ENCODE measurements around the gene KLRF1.

KLRF1 gene

DNA sequence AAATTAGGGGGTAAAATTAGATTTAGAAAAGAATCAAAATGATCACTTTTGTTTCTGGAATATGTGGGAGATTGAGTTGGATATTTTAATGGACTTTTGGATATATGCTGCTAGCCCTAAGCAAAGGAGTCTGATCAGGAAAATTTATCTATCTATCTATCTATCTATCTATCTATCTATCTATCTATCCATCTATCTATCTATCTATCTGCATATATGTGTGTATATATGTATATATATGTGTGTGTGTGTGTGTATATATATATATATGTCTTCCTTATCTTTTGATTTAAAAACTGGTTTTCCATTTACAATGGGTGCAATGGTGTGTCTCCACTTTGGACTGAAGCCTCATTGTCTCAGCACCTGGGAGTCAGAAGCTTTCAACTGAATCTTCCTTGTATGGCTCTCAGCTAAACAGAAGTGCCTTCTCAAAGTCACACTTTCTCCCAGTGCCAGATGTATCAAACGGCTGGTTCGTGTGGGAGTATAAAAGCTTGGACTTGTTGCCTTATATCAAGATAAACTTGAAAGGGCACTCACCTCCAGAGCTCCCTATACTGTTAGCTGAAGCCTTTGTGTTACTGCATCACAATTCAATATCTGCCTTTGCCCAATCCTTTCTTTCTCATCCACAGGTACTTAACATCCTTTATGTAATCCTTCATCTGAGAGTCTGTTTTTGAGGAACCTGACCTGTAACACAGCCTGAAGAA, 34.9 kb upstream of the KLRF1 start:
- Histone ChIP-seq H3K4me3 (no peak overlapping the region), H3K9me3 (ENCODE audit: low read depth, low read length) (peaks cover 3% of the 10 kb centered on the region; the same call in 1 of the 2 replicates)
- no peak for DNase-seq (ENCODE audit: low read depth, low spot score)

DNA sequence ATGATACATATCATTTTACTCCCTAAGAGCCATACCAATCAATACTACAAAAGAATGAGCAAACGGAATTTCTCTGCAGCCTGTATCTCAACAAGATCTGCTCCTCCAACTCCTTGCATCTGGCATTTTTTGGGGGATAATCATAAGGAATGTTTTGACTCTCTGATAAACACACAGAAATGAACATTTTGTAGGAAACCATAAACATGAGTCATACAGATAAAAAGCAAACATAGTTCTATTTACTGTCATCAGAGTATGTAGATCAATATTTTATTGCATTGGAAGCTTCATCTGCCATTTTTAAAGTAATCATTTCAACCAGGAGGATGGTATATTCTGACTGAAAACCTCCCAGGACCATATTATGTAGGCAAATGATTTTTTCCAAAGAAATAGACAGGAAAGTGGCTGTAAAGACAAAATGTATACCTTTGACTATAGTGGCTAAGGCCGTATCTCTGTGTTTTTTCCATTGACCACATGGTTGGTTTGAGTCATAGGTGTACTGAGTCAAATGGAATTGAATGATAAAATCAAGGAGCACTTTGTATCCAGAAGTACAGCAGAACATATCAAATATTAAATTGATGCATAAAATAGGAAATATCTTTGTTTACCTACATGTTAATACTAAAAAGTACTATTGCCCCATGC, 34.2 kb upstream of the KLRF1 start:
- peaks cover 3% of the 10 kb centered on the region; the same call in 1 of the 2 replicates for H3K9me3 ChIP-seq (ENCODE audit: low read depth, low read length)
- H3K9ac ChIP-seq (ENCODE audit: insufficient read length) = no peak overlapping the region
- H3K36me3 ChIP-seq (ENCODE audit: insufficient read depth, low read length) = no peaks in the 10 kb centered on the region
- DNase-seq (ENCODE audit: low read depth, low spot score) = no peak
- TF ChIP-seq EZH2 (IDR thresholded peaks at IDR 0.05) (no peak), POLR2AphosphoS5 (IDR thresholded peaks at IDR 0.05; ENCODE audit: borderline replicate concordance, low read depth, low read length) (no peak), FOXP2 (optimal IDR thresholded peaks at IDR 0.05; ENCODE audit: control extremely low read depth, extremely low read length, insufficient read depth) (no peak)
- H3K27ac ChIP-seq = no peak overlapping the region
- no peak overlapping the region for H3K4me3 ChIP-seq

More for the DNA sequence above, 34.9 kb upstream of the KLRF1 start:
- H3K27ac ChIP-seq = no peak overlapping the region
- H3K36me3 ChIP-seq (ENCODE audit: insufficient read depth, low read length) = no peaks in the 10 kb centered on the region
- TF ChIP-seq FOXP2 (optimal IDR thresholded peaks at IDR 0.05; ENCODE audit: control extremely low read depth, extremely low read length, insufficient read depth) (no peak), EZH2 (IDR thresholded peaks at IDR 0.05) (no peak), POLR2AphosphoS5 (IDR thresholded peaks at IDR 0.05; ENCODE audit: borderline replicate concordance, low read depth, low read length) (no peak)
- H3K9ac ChIP-seq (ENCODE audit: insufficient read length) = no peak overlapping the region

DNA sequence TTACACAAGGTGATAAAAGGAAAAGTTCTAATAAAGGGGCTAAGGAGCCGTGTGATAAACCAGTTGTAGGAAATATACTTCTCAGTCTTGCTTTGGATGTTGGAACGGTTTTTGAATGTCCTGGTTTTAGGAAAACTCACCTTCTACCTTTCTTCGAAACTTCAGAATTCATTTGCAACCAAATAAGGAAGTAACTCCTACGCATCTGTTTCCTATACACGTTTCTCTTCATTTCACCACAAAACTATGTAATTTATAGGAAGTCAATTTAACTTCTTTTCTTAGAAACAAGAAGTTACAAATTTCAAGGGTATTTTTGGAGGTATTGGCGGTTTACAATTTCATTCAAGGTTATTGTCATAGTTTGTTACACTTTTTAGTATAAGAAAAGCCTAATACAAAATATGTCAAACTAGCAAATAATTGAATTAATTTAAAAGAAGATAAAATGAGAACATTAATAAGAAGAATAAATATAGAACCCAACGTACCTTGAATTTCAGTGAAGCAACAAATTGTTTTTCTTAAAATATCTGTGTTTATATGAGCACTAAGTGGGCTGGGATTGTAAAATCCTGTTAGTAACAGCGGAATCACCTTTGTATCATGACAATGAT, 33.4 kb upstream of the KLRF1 start:
- Histone ChIP-seq H3K9me3 (ENCODE audit: low read depth, low read length) (peaks cover 3% of the 10 kb centered on the region; the same call in 1 of the 2 replicates), H3K9ac (ENCODE audit: insufficient read length) (no peak overlapping the region), H3K4me3 (no peak overlapping the region), H3K27ac (no peak overlapping the region), H3K36me3 (ENCODE audit: insufficient read depth, low read length) (no peaks in the 10 kb centered on the region)
- TF ChIP-seq POLR2AphosphoS5 (IDR thresholded peaks at IDR 0.05; ENCODE audit: borderline replicate concordance, low read depth, low read length) (no peak), EZH2 (IDR thresholded peaks at IDR 0.05) (no peak), FOXP2 (optimal IDR thresholded peaks at IDR 0.05; ENCODE audit: control extremely low read depth, extremely low read length, insufficient read depth) (no peak)
- DNase-seq (ENCODE audit: low read depth, low spot score) = no peak

DNA sequence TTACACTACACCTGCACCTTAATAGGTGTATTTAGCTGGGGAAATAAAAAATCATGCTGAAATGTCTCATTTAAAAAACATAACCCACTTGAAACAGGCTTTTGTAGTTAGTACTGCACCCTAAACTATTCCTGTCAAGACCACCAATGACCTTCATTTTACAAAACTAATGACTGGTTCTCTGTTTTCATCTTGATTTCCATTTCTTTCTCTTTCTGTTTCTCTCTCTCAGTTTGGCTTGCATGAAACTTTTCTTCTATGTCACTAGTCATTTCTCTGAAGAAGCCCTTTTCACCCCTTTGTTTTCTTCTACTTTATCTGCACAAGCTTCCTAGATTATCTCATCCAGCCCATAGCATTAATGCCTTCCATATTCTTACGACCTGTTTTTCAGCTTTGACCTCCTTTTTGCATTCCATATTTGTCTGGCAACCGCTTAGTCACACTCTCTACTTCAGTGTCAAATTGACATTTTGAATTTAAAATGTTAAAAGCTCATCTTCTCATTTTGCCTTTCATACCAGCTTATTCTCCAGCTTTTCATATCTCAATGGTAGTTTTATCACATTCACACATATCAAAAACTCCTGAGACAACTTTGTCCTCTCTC, 32.7 kb upstream of the KLRF1 start:
- TF ChIP-seq POLR2AphosphoS5 (IDR thresholded peaks at IDR 0.05; ENCODE audit: borderline replicate concordance, low read depth, low read length) (no peak), FOXP2 (optimal IDR thresholded peaks at IDR 0.05; ENCODE audit: control extremely low read depth, extremely low read length, insufficient read depth) (no peak), EZH2 (IDR thresholded peaks at IDR 0.05) (no peak)
- no peak overlapping the region for H3K9ac ChIP-seq (ENCODE audit: insufficient read length)

DNA sequence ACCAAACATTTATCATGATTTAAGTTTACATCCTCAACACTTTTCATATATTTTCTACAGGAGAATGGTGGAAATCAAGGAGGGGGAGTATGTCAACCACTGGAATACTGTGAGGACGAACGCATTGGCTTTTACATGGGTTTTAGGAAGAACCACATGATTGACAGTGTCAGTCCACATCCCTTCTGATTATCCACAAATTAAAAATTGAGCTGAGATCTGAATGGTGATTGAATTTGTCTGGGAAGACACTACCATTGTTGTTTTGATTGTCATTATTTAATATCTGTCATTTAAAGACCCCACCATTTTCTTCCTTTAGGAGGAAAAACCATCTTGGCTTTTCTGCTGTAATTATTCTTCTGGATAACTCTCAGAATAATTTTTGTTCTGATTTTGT, 31.3 kb upstream of the KLRF1 start:
- no peak for TF ChIP-seq FOXP2 (optimal IDR thresholded peaks at IDR 0.05; ENCODE audit: control extremely low read depth, extremely low read length, insufficient read depth)
- H3K4me3 ChIP-seq = no peak overlapping the region
- DNase-seq (ENCODE audit: low read depth, low spot score) = no peak

More for the DNA sequence above, 32.7 kb upstream of the KLRF1 start:
- peaks cover 3% of the 10 kb centered on the region; the same call in 1 of the 2 replicates for H3K9me3 ChIP-seq (ENCODE audit: low read depth, low read length)
- no peak for DNase-seq (ENCODE audit: low read depth, low spot score)
- H3K27ac ChIP-seq = no peak overlapping the region
- H3K4me3 ChIP-seq = no peak overlapping the region
- H3K36me3 ChIP-seq (ENCODE audit: insufficient read depth, low read length) = no peaks in the 10 kb centered on the region

DNA sequence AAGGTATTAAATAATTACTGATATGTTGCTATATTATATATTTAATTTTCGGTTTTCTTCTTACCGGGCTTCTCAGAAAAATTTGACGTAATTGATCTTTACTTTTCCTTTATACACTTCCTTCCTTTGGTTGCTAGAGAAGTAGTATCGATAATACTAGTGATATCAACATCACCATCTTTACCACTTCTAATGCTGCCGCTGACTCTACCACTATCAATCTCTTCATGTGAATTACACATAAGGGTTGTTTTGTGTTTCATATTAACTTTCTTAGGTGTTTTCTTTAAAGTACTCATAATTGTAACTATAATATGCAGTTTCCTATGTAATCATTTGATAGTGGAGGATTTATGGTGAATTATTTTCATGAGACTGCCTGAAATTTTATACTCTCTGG, 30.9 kb upstream of the KLRF1 start:
- no peak for DNase-seq (ENCODE audit: low read depth, low spot score)
- H3K9ac ChIP-seq (ENCODE audit: insufficient read length) = peak overlapping the region; percentile 55
- H3K4me3 ChIP-seq = peak overlapping the region; percentile 71
- peak overlapping the region; percentile 80 for H3K27ac ChIP-seq
- H3K9me3 ChIP-seq (ENCODE audit: low read depth, low read length) = no peaks in the 10 kb centered on the region
- H3K36me3 ChIP-seq (ENCODE audit: insufficient read depth, low read length) = no peaks in the 10 kb centered on the region
- TF ChIP-seq FOXP2 (optimal IDR thresholded peaks at IDR 0.05; ENCODE audit: control extremely low read depth, extremely low read length, insufficient read depth) (no peak), POLR2AphosphoS5 (IDR thresholded peaks at IDR 0.05; ENCODE audit: borderline replicate concordance, low read depth, low read length) (no peak), EZH2 (IDR thresholded peaks at IDR 0.05) (no peak)

More for the DNA sequence above, 31.3 kb upstream of the KLRF1 start:
- Histone ChIP-seq H3K9ac (ENCODE audit: insufficient read length) (no peak overlapping the region), H3K9me3 (ENCODE audit: low read depth, low read length) (no peaks in the 10 kb centered on the region), H3K36me3 (ENCODE audit: insufficient read depth, low read length) (no peaks in the 10 kb centered on the region), H3K27ac (no peak overlapping the region)

DNA sequence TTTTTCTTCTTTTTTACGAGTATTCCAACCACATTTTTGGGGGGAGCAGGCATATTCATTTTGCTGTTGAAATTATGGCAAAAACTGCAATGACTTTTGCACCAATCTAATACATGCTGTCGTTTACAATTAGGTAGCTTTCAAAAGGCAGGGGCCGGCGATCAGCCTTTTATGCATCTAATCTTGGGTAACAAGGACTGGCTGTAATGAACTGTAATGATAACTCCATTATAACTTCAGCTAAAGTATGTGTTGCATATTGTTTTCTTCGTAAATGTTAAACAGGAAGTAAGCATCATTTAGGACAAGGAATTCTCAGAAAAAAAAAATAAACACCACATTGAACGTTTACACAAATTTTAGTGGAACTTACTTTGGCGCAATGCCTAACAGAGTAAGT, 30.3 kb upstream of the KLRF1 start:
- TF ChIP-seq POLR2AphosphoS5 (IDR thresholded peaks at IDR 0.05; ENCODE audit: borderline replicate concordance, low read depth, low read length) (no peak), FOXP2 (optimal IDR thresholded peaks at IDR 0.05; ENCODE audit: control extremely low read depth, extremely low read length, insufficient read depth) (no peak), EZH2 (IDR thresholded peaks at IDR 0.05) (no peak)
- Histone ChIP-seq H3K27ac (peak overlapping the region; percentile 80), H3K4me3 (peak overlapping the region; percentile 71), H3K9me3 (ENCODE audit: low read depth, low read length) (no peaks in the 10 kb centered on the region), H3K36me3 (ENCODE audit: insufficient read depth, low read length) (no peaks in the 10 kb centered on the region), H3K9ac (ENCODE audit: insufficient read length) (peak overlapping the region; percentile 55)
- DNase-seq (ENCODE audit: low read depth, low spot score) = no peak
